Keratinocyte (primary cell): Measurements from ENCODE around the gene VAV1. TPM values are rescaled to one million over a fixed set of nuclear protein-coding genes. Genes with fewer than 3 reads are reported as not detected.

ENCODE experiments used
- DNase-seq: peaks from one replicate; pipeline ENCODE4 v3.0.0-alpha.2; 2011; ENCODE audit warnings: low read depth, missing footprints, low spot score
- FAIRE-seq: peaks from 2 replicates; lab custom pipeline; 2011; peaks lifted over from hg19 to GRCh38; lab: Jason Lieb, UNC
- H2AFZ ChIP-seq: 2 replicates; pipeline ENCODE4 v1.6.0; 2012; ENCODE audit warnings: low read length, control low read depth, inconsistent platforms; ENCODE audit not compliant: control insufficient read depth
- H3K27ac ChIP-seq: 2 replicates; pipeline ENCODE4 v1.5.1; 2011; ENCODE audit warnings: low read length; ENCODE audit not compliant: control insufficient read depth, insufficient read depth
- H3K27me3 ChIP-seq: 3 replicates; pipeline ENCODE4 v1.6.0; 2011; ENCODE audit warnings: low read length; ENCODE audit not compliant: control insufficient read depth, insufficient read depth; ENCODE audit errors: extremely low read depth
- H3K36me3 ChIP-seq, 2 experiments: 2 replicates in 1 of 2; 3 replicates in 1 of 2; pipeline ENCODE4 v1.5.1; 2011; ENCODE audit warnings: low read length in 2 of 2, mild to moderate bottlenecking in 1 of 2; ENCODE audit not compliant: control insufficient read depth in 2 of 2, insufficient read depth in 2 of 2; ENCODE audit errors: extremely low read depth in 1 of 2
- H3K4me1 ChIP-seq: 3 replicates; pipeline ENCODE4 v1.5.1; 2011; ENCODE audit warnings: low read length; ENCODE audit not compliant: control insufficient read depth, insufficient read depth; ENCODE audit errors: extremely low read depth
- H3K4me2 ChIP-seq: 3 replicates; pipeline ENCODE4 v1.6.0; 2011; ENCODE audit warnings: low read depth, low read length; ENCODE audit not compliant: control insufficient read depth, insufficient read depth; ENCODE audit errors: extremely low read depth
- H3K4me3 ChIP-seq, 3 experiments: fragments of 200-600 bp in 1 of 3; sonication (generic) in 1 of 3; 2 replicates in 2 of 3; 3 replicates in 1 of 3; pipeline ENCODE4 v1.5.1; 2011 to 2016; ENCODE audit warnings: low read length in 3 of 3, mild to moderate bottlenecking in 3 of 3, control low read depth in 2 of 3, inconsistent platforms in 1 of 3, low read depth in 1 of 3, mixed read lengths in 1 of 3, mixed run types in 1 of 3, moderate library complexity in 1 of 3; ENCODE audit not compliant: control insufficient read depth in 2 of 3, insufficient read depth in 2 of 3; ENCODE audit errors: extremely low read depth in 1 of 3
- H3K79me2 ChIP-seq: 2 replicates; pipeline ENCODE4 v1.6.0; 2012; ENCODE audit warnings: low read length; ENCODE audit not compliant: control insufficient read depth, insufficient read depth
- H3K9ac ChIP-seq: 3 replicates; pipeline ENCODE4 v1.6.0; 2011; ENCODE audit warnings: low read length; ENCODE audit not compliant: control insufficient read depth, insufficient read depth; ENCODE audit errors: extremely low read depth
- H3K9me1 ChIP-seq: 3 replicates; pipeline ENCODE4 v1.6.0; 2011; ENCODE audit warnings: low read length; ENCODE audit not compliant: control insufficient read depth, insufficient read depth; ENCODE audit errors: extremely low read depth
- H3K9me3 ChIP-seq: 2 replicates; pipeline ENCODE4 v1.5.1; 2012; ENCODE audit warnings: low read depth, low read length; ENCODE audit not compliant: control insufficient read depth
- H4K20me1 ChIP-seq: 3 replicates; pipeline ENCODE4 v1.6.0; 2011; ENCODE audit warnings: low read length; ENCODE audit not compliant: control insufficient read depth, insufficient read depth; ENCODE audit errors: extremely low read depth
- EZH2 ChIP-seq: IDR thresholded peaks from one replicate; pipeline ENCODE4 v1.6.1; 2012; ENCODE audit warnings: inconsistent platforms, mild to moderate bottlenecking, low read length, moderate library complexity
- dilution Hi-C: fragments of 300-500 bp; cut with MboI; formaldehyde crosslinking; loops from one replicate; pipeline ENCODE4 v1.7.0; 2020; ENCODE audit warnings: low sequenced_read_pairs; ENCODE audit not compliant: extremely low pct_ligation_motif_present
- polyA plus RNA-seq, 5 experiments: library from polyadenylated mRNA; depleted of rRNA in 3 of 5; stranded (reverse) in 3 of 5; stranded (forward) in 1 of 5; unstranded in 1 of 5; fragments of >200 nt; gene quantifications; 1 replicate in 1 of 5; 2 replicates in 3 of 5; 3 replicates in 1 of 5; pipeline versions ENCODE4 v1.2.1 to v1.2.3, GENCODE V29; 2011 to 2012; ENCODE audit warnings: missing spikeins in 2 of 5, low read depth in 1 of 5, low replicate concordance in 1 of 5
- TF ChIP-seq, protein P1 (sequence below), 3 experiments: IDR thresholded peaks in 1 of 3; conservative IDR thresholded peaks in 1 of 3; optimal IDR thresholded peaks in 1 of 3; 2 replicates in 2 of 3; 3 replicates in 1 of 3; pipeline versions ENCODE3 to v1.5.1; 2011; ENCODE audit warnings: low read length in 3 of 3, mild to moderate bottlenecking in 3 of 3, moderate library complexity in 2 of 3, control low read depth in 1 of 3, inconsistent platforms in 1 of 3; ENCODE audit not compliant: insufficient read depth in 2 of 3; ENCODE audit errors: extremely low read depth in 1 of 3

Gene VAV1
- polyA plus RNA-seq, 1 donor (not counting 4 experiments of a cell fraction or from before 2014, with no cell fraction given): 0.42 TPM

DNA sequence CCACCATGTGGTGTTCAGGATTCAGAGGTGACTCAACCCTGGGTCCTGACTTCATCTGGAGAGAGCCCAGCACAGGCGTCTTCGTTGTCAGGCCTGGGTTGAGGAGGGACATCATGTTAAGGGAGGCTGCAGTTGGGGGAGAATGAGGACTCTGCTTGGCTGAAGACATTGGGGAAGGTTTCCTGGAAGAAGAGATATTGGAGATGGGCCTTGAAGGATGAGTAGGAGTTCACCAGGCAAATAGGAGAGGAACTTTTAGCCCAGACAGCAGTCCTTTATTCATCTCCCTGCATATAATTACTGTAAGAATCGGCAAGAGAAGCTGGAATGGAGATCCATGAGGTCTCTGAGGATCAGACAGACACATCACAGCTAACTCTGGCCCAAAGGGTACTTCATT lies 38.9 kb downstream of the VAV1 start:
- no peak overlapping the region for H2AFZ ChIP-seq
- FAIRE-seq: no peak

DNA sequence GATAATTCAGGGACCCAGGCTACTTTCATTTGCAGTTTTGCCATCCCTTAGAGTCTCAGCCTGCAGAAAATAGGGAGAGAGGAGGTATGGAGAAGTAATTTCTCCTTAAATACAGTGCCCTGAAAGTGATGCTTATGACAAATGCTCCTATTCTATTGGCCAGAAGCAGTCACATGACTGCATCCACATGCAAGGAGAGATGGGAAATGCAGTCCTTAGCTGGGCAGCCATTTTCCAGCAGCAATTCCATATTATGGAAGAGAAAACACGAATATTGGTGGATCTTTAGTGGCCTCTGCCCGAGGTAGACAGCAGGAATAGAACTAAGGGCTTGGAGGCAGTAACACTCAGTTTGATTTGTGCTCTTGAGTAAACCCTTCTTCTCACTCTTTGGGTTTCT lies 39.4 kb downstream of the VAV1 start:
- dilution Hi-C loops: no loop called here
- H3K9me3 ChIP-seq: no peaks in the 10 kb centered on the region
- no peak for TF ChIP-seq EZH2
- TF ChIP-seq, protein P1, sequence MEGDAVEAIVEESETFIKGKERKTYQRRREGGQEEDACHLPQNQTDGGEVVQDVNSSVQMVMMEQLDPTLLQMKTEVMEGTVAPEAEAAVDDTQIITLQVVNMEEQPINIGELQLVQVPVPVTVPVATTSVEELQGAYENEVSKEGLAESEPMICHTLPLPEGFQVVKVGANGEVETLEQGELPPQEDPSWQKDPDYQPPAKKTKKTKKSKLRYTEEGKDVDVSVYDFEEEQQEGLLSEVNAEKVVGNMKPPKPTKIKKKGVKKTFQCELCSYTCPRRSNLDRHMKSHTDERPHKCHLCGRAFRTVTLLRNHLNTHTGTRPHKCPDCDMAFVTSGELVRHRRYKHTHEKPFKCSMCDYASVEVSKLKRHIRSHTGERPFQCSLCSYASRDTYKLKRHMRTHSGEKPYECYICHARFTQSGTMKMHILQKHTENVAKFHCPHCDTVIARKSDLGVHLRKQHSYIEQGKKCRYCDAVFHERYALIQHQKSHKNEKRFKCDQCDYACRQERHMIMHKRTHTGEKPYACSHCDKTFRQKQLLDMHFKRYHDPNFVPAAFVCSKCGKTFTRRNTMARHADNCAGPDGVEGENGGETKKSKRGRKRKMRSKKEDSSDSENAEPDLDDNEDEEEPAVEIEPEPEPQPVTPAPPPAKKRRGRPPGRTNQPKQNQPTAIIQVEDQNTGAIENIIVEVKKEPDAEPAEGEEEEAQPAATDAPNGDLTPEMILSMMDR (optimal IDR thresholded peaks at IDR 0.05 in 1 of 3, IDR thresholded peaks at IDR 0.05 in 1 of 3, conservative IDR thresholded peaks at IDR 0.05 in 1 of 3; ENCODE audit: extremely low read depth in 1 of 3, insufficient read depth in 2 of 3, low read length in 3 of 3): no peak
- H3K27me3 ChIP-seq: no peaks in the 10 kb centered on the region
- DNase-seq (no peak), FAIRE-seq (peak; percentile 57)
- peak overlapping the region; percentile 51 for H2AFZ ChIP-seq
- H3K4me1 ChIP-seq: no peaks in the 10 kb centered on the region
- H3K36me3 ChIP-seq: no peaks in the 10 kb centered on the region
- H3K4me3 ChIP-seq: no peak overlapping the region
- H3K27ac ChIP-seq: no peak overlapping the region
- H4K20me1 ChIP-seq: no peaks in the 10 kb centered on the region
- H3K79me2 ChIP-seq: no peaks in the 10 kb centered on the region
- no peaks in the 10 kb centered on the region for H3K9me1 ChIP-seq
- no peak overlapping the region for H3K9ac ChIP-seq
- no peak overlapping the region for H3K4me2 ChIP-seq

More for the DNA sequence above, 38.9 kb downstream of the VAV1 start:
- TF ChIP-seq, protein P1 (optimal IDR thresholded peaks at IDR 0.05 in 1 of 3, IDR thresholded peaks at IDR 0.05 in 1 of 3, conservative IDR thresholded peaks at IDR 0.05 in 1 of 3; ENCODE audit: extremely low read depth in 1 of 3, insufficient read depth in 2 of 3, low read length in 3 of 3): no peak
- TF ChIP-seq EZH2: no peak
- dilution Hi-C loops: no loop called here
- Histone ChIP-seq H3K27ac (no peak overlapping the region), H3K9me1 (no peaks in the 10 kb centered on the region), H4K20me1 (no peaks in the 10 kb centered on the region), H3K9ac (no peak overlapping the region), H3K27me3 (no peaks in the 10 kb centered on the region), H3K79me2 (no peaks in the 10 kb centered on the region), H3K4me2 (no peak overlapping the region), H3K36me3 (no peaks in the 10 kb centered on the region), H3K9me3 (no peaks in the 10 kb centered on the region), H3K4me3 (no peak overlapping the region), H3K4me1 (no peaks in the 10 kb centered on the region)
- DNase-seq: no peak
